VCaP (cell line): ENCODE results near the gene RARB.

ENCODE experiments used
- H3K27ac ChIP-seq: fragments of 450-650 bp; 2 replicates; pipeline ENCODE4 v1.5.1; 2017
- CTCF ChIP-seq: fragments of 450-650 bp; conservative IDR thresholded peaks from 2 replicates; pipeline ENCODE4 v1.5.1; 2017; ENCODE audit warnings: mild to moderate bottlenecking, moderate library complexity

RARB gene

GRCh38 chr3:25437953-25438352 lies 9.9 kb downstream of the RARB start:
- no peak for TF ChIP-seq CTCF
- H3K27ac ChIP-seq, result no peak overlapping the region

- TF ChIP-seq CTCF, result no peak
- no peak overlapping the region for H3K27ac ChIP-seq
Measured at GRCh38 chr3:25438791-25439555, 10.9 kb downstream of the RARB start.

GRCh38 chr3:25441234-25441856 lies 13.3 kb downstream of the RARB start:
- H3K27ac ChIP-seq, result no peak overlapping the region
- peak; percentile 74 for TF ChIP-seq CTCF

- H3K27ac ChIP-seq, result peak overlapping the region; percentile 3; the same call in 1 of the 2 replicates
- TF ChIP-seq CTCF, result no peak
Measured at GRCh38 chr3:25442486-25442885, 14.4 kb downstream of the RARB start.

GRCh38 chr3:25444273-25444672 lies 16.2 kb downstream of the RARB start:
- H3K27ac ChIP-seq, result no peak overlapping the region

GRCh38 chr3:25445731-25446130 lies 17.7 kb downstream of the RARB start:
- no peak overlapping the region for H3K27ac ChIP-seq
- no peak for TF ChIP-seq CTCF

More at GRCh38 chr3:25444273-25444672, 16.2 kb downstream of the RARB start:
- no peak for TF ChIP-seq CTCF

GRCh38 chr3:25447285-25447684 lies 19.2 kb downstream of the RARB start:
- TF ChIP-seq CTCF, result no peak
- no peak overlapping the region for H3K27ac ChIP-seq
